ENCODE results near the gene ANKLE2.
"Not testable (repeated sequence)": the region's sequence is repeated elsewhere in the genome, so short reads cannot be mapped to it uniquely, and the experiment has no call there.

ANKLE2 gene

GRCh38 chr12:132776816-132777568 lies 15.4 kb upstream of the ANKLE2 start:
- DNase-seq: no peak

DNA sequence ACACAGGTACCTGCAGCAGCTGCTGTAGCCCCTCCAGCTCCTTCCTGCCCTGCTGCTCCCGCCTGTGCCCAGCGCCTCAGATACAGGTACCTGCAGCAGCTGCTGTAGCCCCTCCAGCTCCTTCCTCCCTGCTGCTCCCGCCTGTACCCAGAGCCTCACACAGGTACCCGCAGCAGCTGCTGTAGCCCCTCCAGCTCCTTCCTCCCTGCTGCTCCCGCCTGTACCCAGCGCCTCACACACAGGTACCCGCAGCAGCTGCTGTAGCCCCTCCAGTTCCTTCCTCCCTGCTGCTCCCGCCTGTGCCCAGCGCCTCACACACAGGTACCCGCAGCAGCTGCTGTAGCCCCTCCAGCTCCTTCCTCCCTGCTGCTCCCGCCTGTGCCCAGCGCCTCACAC lies 14.6 kb upstream of the ANKLE2 start:
- not testable (repeated sequence) for DNase-seq

DNA sequence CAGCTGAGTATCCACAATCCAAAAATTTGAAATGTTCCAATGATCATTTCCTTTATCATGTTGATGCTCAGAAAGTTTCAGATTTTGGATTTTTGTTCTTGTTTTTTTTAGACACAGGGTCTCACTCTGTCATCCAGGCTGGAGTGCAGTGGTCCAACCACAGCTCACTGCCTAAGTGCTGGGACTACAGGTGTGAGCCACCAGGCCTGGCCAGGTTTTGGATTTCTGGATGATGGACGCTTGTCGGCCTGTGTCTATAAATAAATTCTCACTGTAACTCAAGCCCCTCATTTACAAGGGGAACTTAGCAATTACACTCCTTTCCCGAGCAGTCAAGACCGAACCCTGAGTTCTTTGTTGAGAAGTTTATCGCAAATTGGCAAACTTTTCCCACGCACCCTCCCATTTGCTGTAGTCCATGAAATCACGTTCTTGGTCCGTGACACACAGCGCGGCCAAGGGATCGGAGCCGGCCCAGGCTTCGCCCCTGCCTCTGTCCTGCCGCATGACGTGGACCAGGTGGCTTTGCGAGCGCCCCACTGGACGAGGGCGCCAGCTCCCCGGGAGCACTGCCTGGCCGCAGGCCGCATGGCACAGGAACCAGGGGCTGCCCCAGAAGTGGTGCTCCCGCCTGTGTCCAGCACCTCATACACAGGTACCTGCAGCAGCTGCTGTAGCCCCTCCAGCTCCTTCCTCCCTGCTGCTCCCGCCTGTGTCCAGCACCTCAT lies 14.0 kb upstream of the ANKLE2 start:
- DNase-seq: no peak

DNA sequence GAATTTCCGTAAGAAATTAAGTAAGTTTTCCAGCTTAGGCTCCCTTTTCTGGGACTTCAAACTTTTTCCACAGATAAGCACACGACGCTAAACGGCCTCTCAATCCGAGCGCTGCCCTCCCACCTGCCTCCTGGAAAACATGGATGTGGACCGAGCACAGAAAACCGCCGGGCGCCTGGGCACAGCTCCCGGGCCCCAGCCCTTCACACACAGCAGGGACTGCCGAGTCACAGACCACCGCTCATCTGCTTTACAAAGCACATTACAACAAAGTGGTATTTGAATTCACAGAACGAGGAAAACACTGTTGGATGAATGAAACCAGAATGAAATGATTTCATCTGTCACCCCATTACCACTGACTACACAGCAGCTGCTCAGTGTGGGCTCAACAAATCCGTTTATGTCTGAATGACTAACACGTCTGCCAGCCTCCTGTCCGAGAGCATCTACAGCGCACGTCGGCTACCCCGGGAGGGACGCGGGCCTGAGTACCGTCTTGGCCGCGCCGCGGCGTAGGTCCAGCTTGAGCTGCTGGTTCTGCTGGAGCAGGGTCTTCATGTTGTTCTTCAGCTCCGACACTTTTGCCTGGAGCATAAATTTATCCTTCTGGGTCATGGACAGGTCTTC lies 13.1 kb upstream of the ANKLE2 start:
- DNase-seq: no peak

- no peak for DNase-seq
Measured at GRCh38 chr12:132774159-132774558, 12.5 kb upstream of the ANKLE2 start.

GRCh38 chr12:132773077-132773955 lies 11.7 kb upstream of the ANKLE2 start:
- DNase-seq: no peak

- no peak for DNase-seq
Measured at GRCh38 chr12:132772606-132773005, 11.0 kb upstream of the ANKLE2 start.

DNA sequence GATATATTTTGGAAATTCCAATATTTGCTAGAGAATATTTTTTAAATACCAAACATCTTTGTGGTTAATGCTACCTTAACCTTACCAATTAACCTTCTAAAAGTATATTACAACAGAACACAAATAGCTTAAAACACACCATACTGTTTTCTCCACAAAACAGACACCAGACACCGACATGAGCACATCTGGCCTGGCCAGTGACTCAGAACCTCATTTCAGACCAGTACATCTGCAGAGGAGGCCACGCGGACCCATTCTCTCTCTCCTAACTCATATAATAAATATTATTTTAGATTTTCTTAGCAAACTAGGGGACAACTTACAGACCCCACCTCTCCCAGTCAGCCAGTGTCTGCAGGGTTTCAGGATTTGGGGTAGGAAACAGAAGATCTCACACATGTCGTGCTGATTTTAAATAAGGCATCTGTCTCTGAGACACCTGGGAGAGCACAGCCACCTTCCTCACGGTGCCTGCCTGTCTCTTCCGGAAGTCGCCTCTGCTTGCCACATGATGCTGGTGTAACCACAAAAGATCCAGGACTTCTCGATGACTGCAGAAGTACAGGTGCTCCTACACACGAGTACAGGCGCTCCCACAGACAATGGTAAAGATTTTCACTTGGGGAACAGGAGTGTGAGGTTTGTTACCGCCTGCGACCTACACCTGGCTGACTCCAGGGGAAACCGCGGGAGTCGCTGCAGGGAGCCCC lies 9.7 kb upstream of the ANKLE2 start:
- no peak for DNase-seq

- DNase-seq: no peak
Measured at GRCh38 chr12:132766380-132767085, 4.9 kb upstream of the ANKLE2 start.

- no peak for DNase-seq
Measured at GRCh38 chr12:132765361-132765760, 3.7 kb upstream of the ANKLE2 start.

- no peak for DNase-seq
Measured at GRCh38 chr12:132764231-132764630, 2.6 kb upstream of the ANKLE2 start.

- DNase-seq: peak; percentile 88
Measured at GRCh38 chr12:132761921-132762583, 420 bp upstream of the ANKLE2 start.

DNA sequence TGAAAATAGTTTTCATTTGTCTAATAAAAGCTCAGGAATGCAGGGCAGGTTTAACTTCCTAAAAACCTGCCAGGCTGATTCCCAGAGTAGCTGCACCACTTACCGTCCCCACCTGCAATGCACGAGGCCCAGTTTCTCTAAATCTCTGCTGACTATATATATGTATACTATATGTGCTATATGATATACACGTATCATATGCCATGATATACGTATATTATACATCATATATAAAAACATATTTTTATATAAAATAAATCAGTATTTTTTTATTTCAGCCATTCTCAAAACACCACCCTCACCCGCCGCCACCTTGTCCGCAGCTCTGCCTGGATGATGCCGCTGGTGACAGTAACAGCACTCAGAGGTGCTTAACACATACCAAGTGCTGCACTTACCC lies 2.3 kb downstream of the ANKLE2 start:
- DNase-seq: no peak

- not testable (repeated sequence) for DNase-seq
Measured at GRCh38 chr12:132758825-132759224, 2.8 kb downstream of the ANKLE2 start.

DNA sequence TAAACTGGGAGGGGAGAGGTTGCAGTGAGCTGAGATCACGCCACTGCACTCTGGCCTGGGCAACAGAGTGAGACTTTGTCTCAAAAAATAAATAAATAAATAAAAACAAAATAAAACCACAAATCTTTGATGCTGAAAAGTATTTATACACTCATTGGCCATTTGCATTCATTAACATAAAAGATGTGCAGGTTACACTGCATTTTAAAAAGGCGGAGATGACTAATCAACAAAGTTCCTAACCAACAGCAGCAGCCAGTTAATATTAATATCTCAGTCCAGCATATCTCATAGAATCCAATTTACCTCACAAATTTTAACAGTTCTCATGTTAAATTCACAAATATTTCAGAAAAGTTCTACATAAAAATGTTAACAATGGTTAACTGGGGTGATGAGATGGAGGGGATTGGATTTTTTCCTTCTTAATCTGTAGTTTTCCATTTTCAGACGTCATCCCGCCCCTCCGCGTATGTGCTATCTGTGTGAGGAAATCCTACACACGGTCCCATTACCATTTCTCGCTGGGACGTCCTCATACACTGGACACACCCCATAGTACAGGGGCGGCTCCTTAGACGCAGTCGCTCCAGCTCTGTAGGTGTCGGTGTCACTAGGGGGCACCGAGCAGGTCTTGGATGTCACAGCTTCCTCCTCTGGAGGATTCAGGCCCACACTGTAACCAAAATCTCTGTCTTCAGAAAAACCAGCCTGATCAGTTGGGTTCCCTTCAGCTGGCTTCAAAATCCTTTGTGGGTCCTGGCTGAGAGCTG lies 7.3 kb downstream of the ANKLE2 start:
- no peak for DNase-seq

DNA sequence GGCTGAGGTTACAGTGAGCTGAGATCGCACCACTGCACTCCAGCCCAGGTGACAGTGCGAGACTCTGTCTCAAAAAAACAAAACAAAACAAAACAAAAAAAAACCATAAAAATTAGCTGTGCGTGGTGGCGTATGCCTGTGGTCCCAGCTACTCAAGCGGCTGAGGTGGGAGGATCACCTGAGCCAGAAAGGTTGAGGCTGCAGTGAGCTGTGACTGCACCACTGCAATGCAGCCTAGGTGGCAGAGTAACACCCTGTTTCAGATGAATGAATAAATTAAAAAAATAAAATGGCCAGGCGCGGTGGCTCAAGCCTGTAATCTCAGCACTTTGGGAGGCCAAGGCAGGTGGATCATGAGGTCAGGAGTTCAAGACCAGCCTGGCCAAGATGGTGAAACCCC lies 8.0 kb downstream of the ANKLE2 start:
- DNase-seq: not testable (repeated sequence)

GRCh38 chr12:132748319-132748718 lies 13.3 kb downstream of the ANKLE2 start:
- no peak for DNase-seq

DNA sequence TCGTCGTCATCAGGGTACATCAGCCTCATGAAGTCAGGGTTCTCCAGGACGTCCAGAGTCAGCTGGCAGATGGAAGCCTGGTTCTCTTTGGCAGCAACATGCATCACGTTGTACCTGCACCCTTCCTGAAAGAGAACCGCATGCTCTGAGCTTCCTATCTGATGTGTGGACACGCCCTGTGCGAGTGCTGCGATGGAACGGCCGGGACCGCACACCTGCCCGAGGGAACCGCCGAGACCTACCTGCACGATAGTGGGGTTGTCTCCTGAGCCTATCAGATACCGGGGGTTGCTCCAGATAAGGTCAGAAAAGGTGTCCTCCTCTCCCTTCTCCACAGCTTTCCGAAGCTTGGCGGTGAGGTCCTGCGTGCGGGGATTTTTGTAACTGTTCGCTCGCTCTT lies 13.7 kb downstream of the ANKLE2 start:
- DNase-seq: no peak

DNA sequence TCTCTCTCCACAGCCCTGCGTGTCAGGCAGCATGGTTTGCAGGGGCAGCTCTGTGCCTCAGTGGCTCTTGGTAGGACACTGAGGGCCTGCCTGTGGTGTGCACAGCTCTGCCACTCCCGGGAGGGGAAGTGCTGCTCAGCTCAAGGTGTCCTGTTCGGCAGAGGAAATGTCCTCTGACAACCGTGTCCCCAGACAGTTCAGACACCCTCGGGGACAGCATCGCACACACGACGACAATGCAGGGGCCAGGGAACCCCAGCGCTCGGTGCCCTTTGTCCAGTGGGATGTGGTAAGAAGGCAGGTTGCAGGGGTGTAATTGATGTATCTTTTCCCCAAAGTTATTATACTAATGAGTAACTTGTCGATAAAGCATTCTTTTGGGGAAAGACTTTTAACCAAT lies 14.2 kb downstream of the ANKLE2 start:
- DNase-seq: no peak

DNA sequence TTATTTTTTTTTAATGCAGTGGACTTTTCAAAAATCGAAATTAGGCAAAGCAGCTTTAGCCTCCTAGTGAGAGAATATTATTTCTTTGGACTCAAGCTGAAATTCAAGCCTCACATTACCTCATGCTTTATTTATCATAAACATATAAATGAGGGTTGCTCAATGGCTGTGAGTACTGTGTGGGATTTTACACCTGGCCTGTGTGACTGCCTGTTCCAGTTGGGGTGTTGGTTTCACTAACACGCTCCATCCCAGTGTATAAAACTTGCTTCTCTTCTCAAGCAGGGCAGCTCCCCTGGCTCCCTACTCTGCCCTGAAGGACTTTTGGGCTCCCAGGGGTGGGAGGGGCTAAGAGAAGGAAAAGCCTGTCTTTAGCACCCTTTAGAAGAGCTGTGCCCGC lies 15.0 kb downstream of the ANKLE2 start:
- DNase-seq: no peak
